GM12874 (cell line): Measurements from ENCODE around the gene MFSD6.

Experiments
- TF ChIP-seq, protein P1 (sequence below): IDR thresholded peaks from 2 replicates; pipeline ENCODE4 v1.5.1; 2011; ENCODE audit warnings: low read depth, mild to moderate bottlenecking, control low read depth, low read length, moderate library complexity; ENCODE audit not compliant: insufficient read depth

The MFSD6 gene

GRCh38 chr2:190499273-190499672, 91.1 kb downstream of the MFSD6 start:
- TF ChIP-seq, protein P1, sequence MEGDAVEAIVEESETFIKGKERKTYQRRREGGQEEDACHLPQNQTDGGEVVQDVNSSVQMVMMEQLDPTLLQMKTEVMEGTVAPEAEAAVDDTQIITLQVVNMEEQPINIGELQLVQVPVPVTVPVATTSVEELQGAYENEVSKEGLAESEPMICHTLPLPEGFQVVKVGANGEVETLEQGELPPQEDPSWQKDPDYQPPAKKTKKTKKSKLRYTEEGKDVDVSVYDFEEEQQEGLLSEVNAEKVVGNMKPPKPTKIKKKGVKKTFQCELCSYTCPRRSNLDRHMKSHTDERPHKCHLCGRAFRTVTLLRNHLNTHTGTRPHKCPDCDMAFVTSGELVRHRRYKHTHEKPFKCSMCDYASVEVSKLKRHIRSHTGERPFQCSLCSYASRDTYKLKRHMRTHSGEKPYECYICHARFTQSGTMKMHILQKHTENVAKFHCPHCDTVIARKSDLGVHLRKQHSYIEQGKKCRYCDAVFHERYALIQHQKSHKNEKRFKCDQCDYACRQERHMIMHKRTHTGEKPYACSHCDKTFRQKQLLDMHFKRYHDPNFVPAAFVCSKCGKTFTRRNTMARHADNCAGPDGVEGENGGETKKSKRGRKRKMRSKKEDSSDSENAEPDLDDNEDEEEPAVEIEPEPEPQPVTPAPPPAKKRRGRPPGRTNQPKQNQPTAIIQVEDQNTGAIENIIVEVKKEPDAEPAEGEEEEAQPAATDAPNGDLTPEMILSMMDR, result no peak

GRCh38 chr2:190500054-190500502, 91.9 kb downstream of the MFSD6 start:
- TF ChIP-seq, protein P1, result no peak

- TF ChIP-seq, protein P1, result no peak
Observed at GRCh38 chr2:190501231-190501630, 93.1 kb downstream of the MFSD6 start.

DNA sequence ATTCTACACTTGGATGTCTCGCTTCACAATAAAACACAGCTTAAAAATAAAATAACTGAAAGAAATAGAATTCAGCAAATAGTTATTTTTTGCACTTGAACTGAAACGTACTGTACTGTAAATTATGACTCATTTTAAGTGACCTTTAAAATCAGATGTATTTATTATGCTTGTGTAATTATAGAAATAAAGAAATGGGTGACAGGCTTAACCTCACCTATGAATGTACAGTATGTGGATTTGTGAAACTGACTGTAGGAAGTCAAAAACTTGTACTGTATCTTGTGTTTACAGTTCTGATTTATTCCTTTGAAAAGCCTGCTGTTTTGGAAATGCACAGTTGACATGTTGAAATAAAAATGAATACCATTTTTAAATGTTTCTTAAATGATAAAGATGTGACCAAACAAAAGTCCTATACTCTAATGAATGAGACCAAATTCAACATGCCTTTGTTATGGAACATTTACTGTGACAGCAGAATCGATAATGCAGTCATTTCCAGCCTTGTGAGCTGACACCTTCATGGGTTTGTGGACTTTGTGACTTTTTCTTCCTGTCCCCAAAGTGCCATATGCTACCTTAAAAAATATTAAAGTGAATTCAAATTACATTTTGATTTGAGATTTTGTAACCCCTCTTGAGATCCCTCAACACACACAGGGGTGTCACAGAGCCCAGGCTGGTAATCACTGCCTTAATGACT, 93.7 kb downstream of the MFSD6 start:
- TF ChIP-seq, protein P1, result no peak

DNA sequence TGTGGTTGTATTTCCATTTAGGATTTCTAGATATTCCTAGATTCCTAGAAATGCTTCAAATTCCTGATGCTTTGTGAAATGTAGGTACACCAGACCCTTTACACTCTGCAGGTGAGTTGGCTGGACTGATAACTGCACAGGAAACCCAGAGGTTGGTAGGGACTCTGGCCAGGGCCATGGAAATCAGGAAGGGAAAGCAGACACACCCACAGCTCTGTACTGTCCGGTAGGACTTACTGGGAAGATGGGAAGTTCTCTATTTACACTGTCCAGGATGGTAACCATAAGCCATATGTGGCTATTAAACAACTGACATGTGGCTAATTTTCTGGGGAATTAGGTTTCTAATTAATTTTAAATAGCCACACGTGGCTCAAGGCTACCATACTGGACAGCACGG, 94.9 kb downstream of the MFSD6 start:
- TF ChIP-seq, protein P1, result no peak

DNA sequence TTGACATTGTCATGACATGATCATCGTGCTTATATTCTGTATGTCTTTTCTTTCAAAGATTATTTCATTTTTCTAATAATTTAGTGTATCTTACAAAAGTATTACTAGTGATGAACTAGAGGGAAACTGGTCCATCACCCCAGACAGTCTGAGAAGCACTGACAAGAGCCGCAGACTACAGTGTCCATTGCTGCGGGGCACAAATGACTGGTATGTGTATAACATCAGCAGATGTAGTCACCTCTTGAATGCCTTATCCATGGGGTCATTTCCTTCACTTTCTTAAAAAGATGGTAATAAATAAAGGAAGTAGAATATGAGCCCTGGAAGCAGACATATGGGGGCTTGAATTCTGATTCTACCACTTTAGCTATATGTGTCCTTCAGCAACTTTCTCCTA, 96.8 kb downstream of the MFSD6 start:
- TF ChIP-seq, protein P1, result no peak

DNA sequence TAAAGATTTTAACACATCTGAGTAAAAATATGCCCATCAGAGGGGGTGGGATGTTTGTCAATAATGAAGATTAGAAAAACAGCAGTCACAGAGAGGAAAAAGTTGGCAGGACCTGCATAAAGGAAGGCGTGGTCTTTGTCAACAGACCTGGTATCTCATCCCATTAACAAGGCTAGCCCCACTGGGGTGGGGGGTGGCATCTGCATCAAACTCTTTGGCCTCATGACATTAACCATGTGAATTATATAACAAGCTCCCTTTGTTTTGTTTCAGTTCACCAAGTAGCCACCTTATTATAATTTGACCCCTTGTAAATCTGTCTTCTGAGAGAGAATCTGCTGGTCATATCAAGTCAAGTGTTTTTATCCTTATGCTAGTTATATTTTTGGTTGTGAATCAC, 97.5 kb downstream of the MFSD6 start:
- TF ChIP-seq, protein P1, result no peak
